ENCODE data around the gene CHST10. TPM values are rescaled to one million over a fixed set of nuclear protein-coding genes. Genes with fewer than 3 reads are reported as not detected.

The CHST10 gene
- total RNA-seq, 1 donor, result 7.2 TPM

DNA sequence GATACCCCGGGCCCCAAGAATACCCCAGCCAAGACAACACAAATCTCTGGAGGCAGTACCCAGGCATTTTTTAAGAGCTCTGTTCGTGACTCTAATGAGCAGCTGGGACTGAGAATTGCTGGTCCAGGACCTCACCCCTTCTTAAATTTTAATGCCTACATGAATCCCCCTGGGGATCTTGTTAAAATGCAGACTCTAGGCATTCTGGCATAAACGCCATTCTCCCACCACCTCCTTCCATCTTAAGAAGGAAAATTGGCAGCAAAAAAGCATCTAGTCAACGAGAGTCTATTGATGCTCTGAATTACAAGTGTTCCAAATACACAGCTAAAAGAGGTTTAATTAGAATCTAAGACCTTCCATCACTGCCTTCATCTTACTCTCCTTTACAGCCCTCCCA, 5.0 kb downstream of the CHST10 start:
- TF ChIP-seq, protein P1, sequence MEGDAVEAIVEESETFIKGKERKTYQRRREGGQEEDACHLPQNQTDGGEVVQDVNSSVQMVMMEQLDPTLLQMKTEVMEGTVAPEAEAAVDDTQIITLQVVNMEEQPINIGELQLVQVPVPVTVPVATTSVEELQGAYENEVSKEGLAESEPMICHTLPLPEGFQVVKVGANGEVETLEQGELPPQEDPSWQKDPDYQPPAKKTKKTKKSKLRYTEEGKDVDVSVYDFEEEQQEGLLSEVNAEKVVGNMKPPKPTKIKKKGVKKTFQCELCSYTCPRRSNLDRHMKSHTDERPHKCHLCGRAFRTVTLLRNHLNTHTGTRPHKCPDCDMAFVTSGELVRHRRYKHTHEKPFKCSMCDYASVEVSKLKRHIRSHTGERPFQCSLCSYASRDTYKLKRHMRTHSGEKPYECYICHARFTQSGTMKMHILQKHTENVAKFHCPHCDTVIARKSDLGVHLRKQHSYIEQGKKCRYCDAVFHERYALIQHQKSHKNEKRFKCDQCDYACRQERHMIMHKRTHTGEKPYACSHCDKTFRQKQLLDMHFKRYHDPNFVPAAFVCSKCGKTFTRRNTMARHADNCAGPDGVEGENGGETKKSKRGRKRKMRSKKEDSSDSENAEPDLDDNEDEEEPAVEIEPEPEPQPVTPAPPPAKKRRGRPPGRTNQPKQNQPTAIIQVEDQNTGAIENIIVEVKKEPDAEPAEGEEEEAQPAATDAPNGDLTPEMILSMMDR (IDR thresholded peaks at IDR 0.05; ENCODE audit: extremely low read depth, low read depth, low read length), result no peak
- H3K9me3 ChIP-seq (ENCODE audit: low read depth, low read length), result no peaks in the 10 kb centered on the region
- DNase-seq (ENCODE audit: insufficient read length, low spot score, missing footprints), result no peak
- no peaks in the 10 kb centered on the region for H3K36me3 ChIP-seq (ENCODE audit: insufficient read depth, low read length)
- H3K27ac ChIP-seq (ENCODE audit: low read depth, low read length), result no peak overlapping the region
- H3K79me2 ChIP-seq (ENCODE audit: insufficient read depth, low read length), result peaks cover 4% of the 10 kb centered on the region
- no peaks in the 10 kb centered on the region for H3K27me3 ChIP-seq (ENCODE audit: insufficient read depth, low read length)
- no peak overlapping the region for H2AFZ ChIP-seq (ENCODE audit: low read length)
- no peak overlapping the region for H3K4me3 ChIP-seq (ENCODE audit: insufficient read depth, low read length)
- no peak overlapping the region for H3K4me2 ChIP-seq (ENCODE audit: insufficient read depth, low read length)
- peaks cover 3% of the 10 kb centered on the region for H3K4me1 ChIP-seq (ENCODE audit: insufficient read depth, low read length)
- H4K20me1 ChIP-seq (ENCODE audit: insufficient read depth, low read length), result peaks cover 3% of the 10 kb centered on the region

DNA sequence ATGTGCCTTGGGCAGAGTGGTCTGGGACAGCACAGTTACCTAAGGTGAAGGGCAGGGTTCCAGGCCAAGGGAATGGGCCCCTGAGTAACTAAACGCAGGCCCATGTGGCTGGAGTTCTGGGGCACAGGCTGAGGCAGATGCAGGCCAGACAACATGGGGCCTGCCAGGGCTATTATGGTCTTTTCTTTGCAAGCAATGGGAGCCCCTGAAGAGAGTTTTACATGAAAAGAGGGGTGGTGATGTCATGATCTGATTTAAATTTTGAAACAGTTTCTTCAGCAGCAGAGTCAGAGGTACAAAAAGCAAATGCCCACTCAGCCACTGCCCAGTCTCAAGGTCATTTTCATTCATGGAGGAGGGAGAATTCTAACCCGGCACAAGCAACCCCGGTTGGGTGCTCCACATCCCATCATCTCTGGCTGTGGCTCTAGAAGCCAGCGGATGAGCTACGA, 5.6 kb downstream of the CHST10 start:
- TF ChIP-seq, protein P1 (IDR thresholded peaks at IDR 0.05; ENCODE audit: extremely low read depth, low read depth, low read length), result no peak
- Histone ChIP-seq H3K4me2 (ENCODE audit: insufficient read depth, low read length) (no peak overlapping the region), H2AFZ (ENCODE audit: low read length) (no peak overlapping the region), H3K4me3 (ENCODE audit: insufficient read depth, low read length) (no peak overlapping the region), H3K79me2 (ENCODE audit: insufficient read depth, low read length) (peaks cover 4% of the 10 kb centered on the region), H3K9me3 (ENCODE audit: low read depth, low read length) (no peaks in the 10 kb centered on the region), H4K20me1 (ENCODE audit: insufficient read depth, low read length) (peaks cover 3% of the 10 kb centered on the region), H3K27me3 (ENCODE audit: insufficient read depth, low read length) (no peaks in the 10 kb centered on the region), H3K27ac (ENCODE audit: low read depth, low read length) (no peak overlapping the region), H3K36me3 (ENCODE audit: insufficient read depth, low read length) (no peaks in the 10 kb centered on the region), H3K4me1 (ENCODE audit: insufficient read depth, low read length) (peaks cover 3% of the 10 kb centered on the region)
- no peak for DNase-seq (ENCODE audit: insufficient read length, low spot score, missing footprints)

DNA sequence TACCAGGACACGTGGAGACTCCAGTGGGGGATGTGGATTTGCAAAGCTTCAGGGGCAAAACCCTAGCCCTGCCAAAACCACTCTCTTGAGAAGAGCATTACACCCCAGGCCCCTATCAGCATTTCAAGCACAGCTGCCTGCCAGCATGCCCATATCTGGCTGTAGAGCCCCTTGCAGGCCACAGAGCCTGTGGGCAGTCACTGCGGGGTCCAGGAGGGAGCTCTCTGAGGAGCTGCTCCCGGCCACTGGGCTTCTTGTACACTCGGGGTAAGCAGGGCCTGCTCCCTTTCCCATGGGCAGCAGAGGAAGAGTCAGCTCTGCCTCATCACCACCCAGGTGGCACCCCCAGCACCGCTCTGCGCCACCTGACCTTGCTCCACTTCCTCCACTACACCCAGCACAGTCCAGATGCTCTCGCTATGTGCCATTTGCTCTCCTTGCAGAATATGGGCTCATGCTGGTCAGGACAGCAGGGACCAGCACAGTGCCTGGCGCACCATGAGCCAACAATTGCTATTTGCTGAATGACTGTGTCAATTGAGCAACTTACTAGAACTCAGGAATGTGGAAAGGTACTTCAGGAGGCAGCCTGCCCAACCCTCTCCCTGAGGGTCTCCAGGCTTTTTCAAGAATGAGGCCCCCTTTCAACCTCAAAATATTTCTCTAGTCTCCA, 7.4 kb downstream of the CHST10 start:
- Histone ChIP-seq H3K27ac (ENCODE audit: low read depth, low read length) (no peak overlapping the region), H3K4me2 (ENCODE audit: insufficient read depth, low read length) (no peak overlapping the region), H4K20me1 (ENCODE audit: insufficient read depth, low read length) (peaks cover 3% of the 10 kb centered on the region), H3K79me2 (ENCODE audit: insufficient read depth, low read length) (no peaks in the 10 kb centered on the region), H3K27me3 (ENCODE audit: insufficient read depth, low read length) (no peaks in the 10 kb centered on the region), H2AFZ (ENCODE audit: low read length) (no peak overlapping the region), H3K4me1 (ENCODE audit: insufficient read depth, low read length) (no peaks in the 10 kb centered on the region), H3K36me3 (ENCODE audit: insufficient read depth, low read length) (no peaks in the 10 kb centered on the region), H3K9me3 (ENCODE audit: low read depth, low read length) (no peaks in the 10 kb centered on the region), H3K4me3 (ENCODE audit: insufficient read depth, low read length) (no peak overlapping the region)
- TF ChIP-seq, protein P1 (IDR thresholded peaks at IDR 0.05; ENCODE audit: extremely low read depth, low read depth, low read length), result no peak
- no peak for DNase-seq (ENCODE audit: insufficient read length, low spot score, missing footprints)

DNA sequence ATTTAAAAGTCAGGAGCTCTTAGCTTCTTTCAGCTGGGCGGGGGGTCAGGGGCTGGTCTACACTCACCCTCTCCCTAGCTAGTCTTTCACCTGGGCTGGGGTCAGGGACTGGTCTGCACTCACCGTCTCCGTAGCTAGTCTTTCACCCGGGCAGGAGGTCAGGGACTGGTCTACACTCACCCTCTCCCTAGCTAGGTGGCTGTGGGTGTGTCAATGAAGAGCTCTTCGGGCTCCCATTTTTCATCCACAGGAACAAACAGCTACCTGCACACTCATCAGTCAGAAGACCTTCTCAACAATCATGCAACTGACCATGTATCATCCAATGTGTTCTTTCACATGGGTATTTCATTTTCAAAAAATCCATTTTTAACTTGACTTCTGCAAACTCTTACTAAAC, 8.0 kb downstream of the CHST10 start:
- Histone ChIP-seq H2AFZ (ENCODE audit: low read length) (no peak overlapping the region), H3K9me3 (ENCODE audit: low read depth, low read length) (no peaks in the 10 kb centered on the region), H4K20me1 (ENCODE audit: insufficient read depth, low read length) (peaks cover 3% of the 10 kb centered on the region), H3K27me3 (ENCODE audit: insufficient read depth, low read length) (no peaks in the 10 kb centered on the region), H3K4me2 (ENCODE audit: insufficient read depth, low read length) (no peak overlapping the region), H3K27ac (ENCODE audit: low read depth, low read length) (no peak overlapping the region), H3K36me3 (ENCODE audit: insufficient read depth, low read length) (no peaks in the 10 kb centered on the region), H3K4me3 (ENCODE audit: insufficient read depth, low read length) (no peak overlapping the region), H3K4me1 (ENCODE audit: insufficient read depth, low read length) (no peaks in the 10 kb centered on the region), H3K79me2 (ENCODE audit: insufficient read depth, low read length) (no peaks in the 10 kb centered on the region)
- TF ChIP-seq, protein P1 (IDR thresholded peaks at IDR 0.05; ENCODE audit: extremely low read depth, low read depth, low read length), result no peak
- DNase-seq (ENCODE audit: insufficient read length, low spot score, missing footprints), result no peak
